Epithelial cell of esophagus (primary cell): ENCODE results near the gene CTNNBIP1.
A peak's percentile ranks its signal among the peaks of the same experiment; 100 is the strongest.

ENCODE experiments used
- DNase-seq: peaks from one replicate; pipeline ENCODE4 v3.0.0; 2010; ENCODE audit warnings: low read depth
- H3K4me3 ChIP-seq: 2 replicates; pipeline ENCODE4 v1.5.1; 2011; ENCODE audit warnings: mild to moderate bottlenecking, low read length, control low read depth
- TF ChIP-seq, protein P1 (sequence below): IDR thresholded peaks from 2 replicates; pipeline ENCODE4 v1.5.1; 2011; ENCODE audit warnings: low read depth, mild to moderate bottlenecking, low read length, control low read depth, inconsistent platforms; ENCODE audit not compliant: insufficient read depth; ENCODE audit errors: missing control alignments

Gene CTNNBIP1

DNA sequence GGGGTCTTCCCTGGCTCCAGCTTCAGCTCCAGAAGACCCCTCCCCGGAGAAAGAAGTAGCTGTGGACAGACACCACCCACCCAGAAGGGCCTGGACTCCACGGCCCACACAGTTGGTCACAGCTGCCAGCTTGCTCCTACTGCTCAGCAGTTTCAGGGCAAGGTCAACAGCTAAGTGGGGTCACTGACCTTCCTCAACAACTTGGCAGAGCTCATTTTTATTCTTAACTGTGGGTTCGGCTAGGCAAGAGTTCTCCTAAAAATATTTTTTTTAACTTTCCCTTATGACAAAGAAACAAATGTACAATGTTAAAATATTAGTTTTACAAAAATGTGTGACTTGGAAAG is 41.9 kb downstream of the CTNNBIP1 start:
- H3K4me3 ChIP-seq: no peak overlapping the region
- no peak for DNase-seq
- TF ChIP-seq, protein P1, sequence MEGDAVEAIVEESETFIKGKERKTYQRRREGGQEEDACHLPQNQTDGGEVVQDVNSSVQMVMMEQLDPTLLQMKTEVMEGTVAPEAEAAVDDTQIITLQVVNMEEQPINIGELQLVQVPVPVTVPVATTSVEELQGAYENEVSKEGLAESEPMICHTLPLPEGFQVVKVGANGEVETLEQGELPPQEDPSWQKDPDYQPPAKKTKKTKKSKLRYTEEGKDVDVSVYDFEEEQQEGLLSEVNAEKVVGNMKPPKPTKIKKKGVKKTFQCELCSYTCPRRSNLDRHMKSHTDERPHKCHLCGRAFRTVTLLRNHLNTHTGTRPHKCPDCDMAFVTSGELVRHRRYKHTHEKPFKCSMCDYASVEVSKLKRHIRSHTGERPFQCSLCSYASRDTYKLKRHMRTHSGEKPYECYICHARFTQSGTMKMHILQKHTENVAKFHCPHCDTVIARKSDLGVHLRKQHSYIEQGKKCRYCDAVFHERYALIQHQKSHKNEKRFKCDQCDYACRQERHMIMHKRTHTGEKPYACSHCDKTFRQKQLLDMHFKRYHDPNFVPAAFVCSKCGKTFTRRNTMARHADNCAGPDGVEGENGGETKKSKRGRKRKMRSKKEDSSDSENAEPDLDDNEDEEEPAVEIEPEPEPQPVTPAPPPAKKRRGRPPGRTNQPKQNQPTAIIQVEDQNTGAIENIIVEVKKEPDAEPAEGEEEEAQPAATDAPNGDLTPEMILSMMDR: no peak

- peak; percentile 76 for DNase-seq
- TF ChIP-seq, protein P1: peak; percentile 91
- no peak overlapping the region for H3K4me3 ChIP-seq
Observed at GRCh38 chr1:9867408-9868243, 42.4 kb downstream of the CTNNBIP1 start.

DNA sequence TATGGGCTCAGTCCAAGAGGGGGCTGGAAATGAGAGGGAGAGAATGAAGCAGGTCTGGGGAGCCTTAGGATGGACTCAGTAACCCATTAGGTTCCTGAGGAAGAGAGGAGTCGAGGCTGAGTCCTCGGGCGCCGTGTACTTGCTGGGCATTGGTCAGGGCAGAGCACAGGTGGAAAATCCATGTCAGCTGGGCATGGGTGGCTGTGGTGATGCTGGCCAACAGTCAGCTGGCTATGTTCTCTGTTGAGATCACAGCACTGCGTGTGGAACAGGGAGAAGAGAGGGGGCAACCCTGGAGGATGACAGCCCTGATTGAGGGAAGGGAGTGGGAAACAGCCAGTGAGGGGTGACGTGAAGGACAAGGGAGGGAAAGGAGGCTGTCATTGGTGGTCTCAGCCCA is 43.2 kb downstream of the CTNNBIP1 start:
- TF ChIP-seq, protein P1: no peak

DNA sequence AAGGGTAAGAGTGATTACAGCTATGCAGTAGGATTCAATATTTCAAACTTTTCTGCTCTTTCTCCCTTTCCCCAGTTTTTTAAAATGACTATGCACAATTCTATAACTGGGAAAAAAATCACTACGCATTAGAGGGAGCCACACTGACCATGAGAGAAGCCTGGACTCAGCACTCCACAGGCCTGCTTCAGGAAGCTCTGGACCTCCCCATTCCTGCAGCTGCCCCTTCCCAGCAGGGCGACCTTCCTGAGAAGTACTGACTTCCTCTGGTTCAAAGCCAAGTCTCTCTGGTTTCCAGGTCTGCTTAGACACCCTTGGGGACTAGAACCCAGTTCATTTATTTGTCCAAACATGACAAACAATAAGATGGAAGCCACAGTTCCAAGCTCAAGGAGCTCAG is 44.3 kb downstream of the CTNNBIP1 start:
- DNase-seq: no peak
- no peak overlapping the region for H3K4me3 ChIP-seq

More for the DNA sequence above, 43.2 kb downstream of the CTNNBIP1 start:
- DNase-seq: no peak
- H3K4me3 ChIP-seq: no peak overlapping the region

DNA sequence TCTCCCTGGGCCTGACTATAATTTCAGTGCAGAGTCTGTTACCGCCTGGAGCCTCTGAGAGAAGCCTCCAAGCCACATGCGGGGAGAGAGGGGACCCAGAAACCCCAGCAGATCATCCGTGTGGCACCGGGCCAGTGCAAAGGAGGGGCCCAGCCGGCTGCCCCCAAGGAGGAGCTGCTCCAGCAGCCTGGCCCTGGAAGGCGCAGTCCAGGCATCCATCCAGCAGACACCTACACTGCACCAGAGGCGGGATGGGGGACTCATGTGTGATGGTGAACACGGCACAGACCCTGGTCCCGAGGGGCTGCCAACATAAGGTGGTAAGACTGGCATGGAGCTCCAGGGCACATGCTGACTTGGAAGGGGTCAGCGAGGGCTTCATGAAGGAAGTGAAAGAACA is 46.7 kb downstream of the CTNNBIP1 start:
- H3K4me3 ChIP-seq: no peak overlapping the region
- TF ChIP-seq, protein P1: no peak
- DNase-seq: no peak

More for the DNA sequence above, 44.3 kb downstream of the CTNNBIP1 start:
- TF ChIP-seq, protein P1: no peak

- DNase-seq: no peak
- TF ChIP-seq, protein P1: no peak
- H3K4me3 ChIP-seq: no peak overlapping the region
Observed at GRCh38 chr1:9861360-9861759, 48.7 kb downstream of the CTNNBIP1 start.

- no peak overlapping the region for H3K4me3 ChIP-seq
- DNase-seq: no peak
- TF ChIP-seq, protein P1: no peak
Observed at GRCh38 chr1:9860887-9861286, 49.2 kb downstream of the CTNNBIP1 start.
